HG02884 (cell line): ENCODE results near the gene RIPOR3.

Source experiments
- ATAC-seq: cut with Tn5 transposase; IDR thresholded peaks from one replicate; pipeline ENCODE4 v1.9.1; 2021; ENCODE audit warnings: mild to moderate bottlenecking, moderate library complexity; ENCODE audit not compliant: unreplicated experiment

RIPOR3 gene, protein sequence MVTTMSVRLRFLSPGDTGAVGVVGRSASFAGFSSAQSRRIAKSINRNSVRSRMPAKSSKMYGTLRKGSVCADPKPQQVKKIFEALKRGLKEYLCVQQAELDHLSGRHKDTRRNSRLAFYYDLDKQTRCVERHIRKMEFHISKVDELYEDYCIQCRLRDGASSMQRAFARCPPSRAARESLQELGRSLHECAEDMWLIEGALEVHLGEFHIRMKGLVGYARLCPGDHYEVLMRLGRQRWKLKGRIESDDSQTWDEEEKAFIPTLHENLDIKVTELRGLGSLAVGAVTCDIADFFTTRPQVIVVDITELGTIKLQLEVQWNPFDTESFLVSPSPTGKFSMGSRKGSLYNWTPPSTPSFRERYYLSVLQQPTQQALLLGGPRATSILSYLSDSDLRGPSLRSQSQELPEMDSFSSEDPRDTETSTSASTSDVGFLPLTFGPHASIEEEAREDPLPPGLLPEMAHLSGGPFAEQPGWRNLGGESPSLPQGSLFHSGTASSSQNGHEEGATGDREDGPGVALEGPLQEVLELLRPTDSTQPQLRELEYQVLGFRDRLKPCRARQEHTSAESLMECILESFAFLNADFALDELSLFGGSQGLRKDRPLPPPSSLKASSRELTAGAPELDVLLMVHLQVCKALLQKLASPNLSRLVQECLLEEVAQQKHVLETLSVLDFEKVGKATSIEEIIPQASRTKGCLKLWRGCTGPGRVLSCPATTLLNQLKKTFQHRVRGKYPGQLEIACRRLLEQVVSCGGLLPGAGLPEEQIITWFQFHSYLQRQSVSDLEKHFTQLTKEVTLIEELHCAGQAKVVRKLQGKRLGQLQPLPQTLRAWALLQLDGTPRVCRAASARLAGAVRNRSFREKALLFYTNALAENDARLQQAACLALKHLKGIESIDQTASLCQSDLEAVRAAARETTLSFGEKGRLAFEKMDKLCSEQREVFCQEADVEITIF

DNA sequence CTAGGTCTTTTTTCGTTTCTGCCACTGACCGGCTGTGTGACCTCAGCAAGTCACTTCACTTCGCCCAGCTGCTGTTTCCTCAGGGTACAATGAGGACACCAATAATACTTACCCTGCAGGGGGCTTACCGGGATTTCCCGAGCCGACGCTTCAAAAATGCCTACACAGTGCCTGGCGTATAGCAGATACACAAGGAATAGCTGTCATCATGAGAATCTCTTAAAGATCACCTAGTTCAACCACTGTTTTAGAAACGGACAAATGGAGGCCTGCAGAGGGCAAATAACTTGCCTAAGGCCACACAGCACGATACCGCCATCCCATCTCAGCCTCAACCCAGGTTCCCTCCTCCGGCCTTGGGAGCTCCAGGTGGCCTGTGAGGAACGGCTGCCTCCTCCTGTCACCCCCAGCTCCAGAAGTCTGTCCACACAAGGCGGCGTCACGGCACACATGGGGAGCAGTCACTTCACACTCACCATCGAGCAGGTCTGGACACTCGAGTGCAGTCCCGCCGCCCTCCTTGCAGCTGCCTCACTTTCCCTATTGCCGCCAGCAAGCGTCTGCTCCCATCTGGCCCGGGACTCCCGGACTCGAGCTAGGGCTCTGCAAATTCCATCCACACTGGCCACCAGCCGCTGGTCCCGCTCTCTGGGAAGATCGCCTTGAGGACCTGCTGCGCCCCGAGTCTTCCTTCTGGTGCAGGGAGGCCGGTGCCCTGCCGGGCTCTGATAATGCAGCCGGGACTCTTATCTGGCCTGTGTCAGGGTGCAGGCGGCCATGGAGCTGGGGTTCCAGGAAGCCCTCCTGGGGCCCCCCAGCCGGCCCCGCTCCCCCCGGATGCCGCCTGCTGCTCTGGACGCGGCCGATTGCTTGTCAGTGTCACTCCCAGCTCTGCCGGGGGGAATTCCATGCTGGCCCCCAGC is at the start of gene RIPOR3:
TSS of gene RIPOR3 (minus strand) at position 893 of the 923 bp plus-strand sequence. CDS start at position 479, 414 bp downstream.
- no peak for ATAC-seq

DNA sequence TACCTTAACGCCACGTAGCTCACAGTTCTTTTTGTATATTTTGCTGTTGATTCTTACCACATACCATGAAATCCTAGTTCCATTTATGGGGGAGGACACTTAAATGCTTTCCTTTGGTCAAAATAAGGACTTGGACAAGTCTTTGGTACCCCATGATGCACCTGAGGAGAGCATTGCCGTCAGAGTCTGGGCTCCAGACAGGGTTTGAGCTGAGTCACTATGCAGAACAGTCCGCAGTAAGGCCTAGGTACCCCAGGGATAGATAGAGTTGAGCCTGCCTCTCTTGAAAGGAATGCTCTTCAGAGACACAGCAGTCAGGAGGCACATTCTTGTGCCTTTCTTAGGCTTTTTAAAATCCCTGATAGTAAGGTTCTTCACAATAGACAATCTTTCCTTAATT is 46.0 kb upstream of the RIPOR3 start:
- no peak for ATAC-seq

DNA sequence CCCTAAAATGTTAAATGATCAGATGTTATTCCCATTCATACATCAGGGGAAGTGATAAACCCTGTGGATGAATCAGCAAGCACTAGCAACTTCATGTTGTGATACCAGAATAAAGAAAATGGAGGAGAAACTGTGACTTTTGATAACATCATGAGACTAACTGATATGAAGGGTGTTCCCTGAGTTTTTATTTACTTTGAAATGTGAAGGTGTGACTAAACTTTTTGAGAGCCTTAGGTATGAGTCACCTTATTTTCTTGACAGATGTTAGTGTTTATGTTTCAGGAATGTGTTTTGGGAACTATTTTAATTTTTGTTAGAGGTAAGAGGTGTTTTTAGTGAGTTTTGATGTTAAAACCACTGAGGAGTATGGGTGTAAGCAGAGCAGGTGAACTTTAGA is 44.5 kb upstream of the RIPOR3 start:
- no peak for ATAC-seq

DNA sequence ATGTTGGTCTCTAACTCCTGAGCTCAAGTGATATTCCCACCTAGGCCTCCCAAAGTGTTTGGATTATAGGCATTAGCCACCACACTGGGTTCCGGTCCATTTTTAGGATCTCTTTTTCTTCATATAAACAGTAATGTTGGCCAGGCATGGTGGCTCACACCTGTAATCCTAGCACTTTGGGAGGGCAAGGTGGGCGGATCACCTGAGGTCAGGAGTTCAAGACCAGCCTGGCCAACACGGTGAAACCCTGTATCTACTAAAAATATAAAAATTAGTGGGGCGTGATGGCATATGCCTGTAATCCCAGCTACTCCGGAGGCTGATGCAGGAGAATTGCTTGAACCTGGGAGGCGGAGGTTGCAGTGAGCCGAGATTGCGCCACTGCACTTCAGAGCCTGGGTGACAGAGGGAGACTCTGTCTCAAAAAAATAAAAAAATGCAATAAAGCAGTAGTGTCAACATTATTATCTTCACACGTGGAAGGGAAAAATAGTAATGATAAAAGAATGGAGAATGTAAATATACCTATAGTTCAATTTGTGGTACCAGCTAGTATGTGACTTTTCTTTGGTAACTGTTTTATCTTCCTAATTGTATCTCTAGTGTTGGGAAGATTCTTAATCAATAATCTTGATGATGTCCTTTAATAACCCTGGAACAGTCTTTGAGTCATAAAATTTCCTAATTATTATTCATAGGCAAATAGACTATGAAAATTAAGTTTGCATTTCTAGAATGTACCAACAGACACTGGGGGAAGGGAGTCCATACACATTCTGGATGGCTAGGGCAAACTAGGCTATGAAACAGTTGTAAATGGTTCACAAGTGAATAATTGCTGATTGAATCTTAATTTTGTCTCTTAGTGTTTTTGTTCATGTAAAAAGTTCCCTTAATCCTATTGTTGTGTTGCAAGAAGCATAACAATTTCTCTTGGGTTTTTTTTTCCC is 43.7 kb upstream of the RIPOR3 start:
- no peak for ATAC-seq

DNA sequence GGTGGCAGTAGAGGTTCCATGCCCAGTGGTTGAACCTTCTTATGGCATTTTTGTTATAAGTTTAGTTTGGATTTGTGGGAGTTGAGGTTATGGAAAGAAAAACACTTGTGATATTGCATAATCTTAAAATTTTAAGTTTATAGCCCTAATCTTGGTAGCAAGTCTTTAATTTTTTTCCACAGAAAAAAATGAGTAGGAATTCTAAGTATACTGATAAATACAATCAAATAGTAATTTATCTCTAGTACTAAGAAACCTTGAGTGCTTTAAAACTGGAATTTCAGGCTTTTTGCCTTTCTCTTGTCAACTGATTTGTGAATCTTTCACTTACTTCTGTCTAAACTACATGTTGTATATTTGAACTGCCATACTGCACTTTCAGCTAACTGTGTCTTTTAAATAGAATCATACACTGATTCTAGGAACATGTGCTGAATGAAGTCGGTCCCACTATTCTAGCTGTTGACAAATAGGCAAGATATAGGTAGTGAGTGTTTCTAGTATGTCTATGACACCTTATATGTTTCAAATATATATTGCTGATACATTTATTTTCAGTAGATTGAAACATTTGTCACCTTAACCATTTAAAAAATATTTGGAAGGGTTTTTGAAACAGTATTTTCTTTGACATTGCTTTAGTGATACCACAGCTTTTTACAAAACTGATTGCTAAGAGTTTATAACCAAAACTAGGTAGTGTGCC is 42.5 kb upstream of the RIPOR3 start:
- ATAC-seq: no peak

DNA sequence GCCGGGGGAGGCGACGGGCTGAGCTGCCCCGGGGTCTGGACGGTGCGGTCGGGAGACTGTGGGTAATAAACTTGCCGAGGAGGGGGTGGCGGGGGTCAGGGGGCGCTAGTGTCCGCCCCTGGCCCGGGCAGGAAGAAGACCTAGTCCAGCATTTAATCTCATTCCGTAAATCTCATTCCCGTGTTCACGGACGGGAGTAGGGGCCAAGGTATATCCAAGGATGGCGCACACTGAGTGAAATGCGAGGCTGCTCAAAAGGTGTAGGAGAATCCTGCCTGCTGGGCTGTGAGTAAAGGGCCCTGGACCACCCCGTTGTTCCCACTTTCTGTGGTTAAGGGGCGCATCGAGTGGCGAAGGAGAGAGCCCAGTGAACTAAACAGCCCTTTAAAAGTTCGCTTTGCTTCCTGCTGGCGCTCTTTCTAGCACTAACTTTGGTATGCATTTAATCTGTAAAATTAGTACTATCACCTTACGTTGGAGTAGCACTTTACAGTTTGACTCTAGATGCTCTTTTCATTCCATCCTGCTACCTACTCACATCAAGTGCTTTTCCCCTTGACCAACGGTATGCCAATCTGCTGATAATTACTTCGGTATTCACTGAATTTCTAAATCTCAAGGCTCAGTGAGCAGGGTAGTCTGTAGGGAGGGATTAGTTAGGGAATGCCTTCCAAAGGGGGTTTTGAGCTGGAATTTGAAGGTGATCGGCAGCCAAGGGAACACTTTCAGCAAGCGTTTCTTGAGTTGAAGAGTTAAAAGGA is 40.8 kb upstream of the RIPOR3 start:
- no peak for ATAC-seq

DNA sequence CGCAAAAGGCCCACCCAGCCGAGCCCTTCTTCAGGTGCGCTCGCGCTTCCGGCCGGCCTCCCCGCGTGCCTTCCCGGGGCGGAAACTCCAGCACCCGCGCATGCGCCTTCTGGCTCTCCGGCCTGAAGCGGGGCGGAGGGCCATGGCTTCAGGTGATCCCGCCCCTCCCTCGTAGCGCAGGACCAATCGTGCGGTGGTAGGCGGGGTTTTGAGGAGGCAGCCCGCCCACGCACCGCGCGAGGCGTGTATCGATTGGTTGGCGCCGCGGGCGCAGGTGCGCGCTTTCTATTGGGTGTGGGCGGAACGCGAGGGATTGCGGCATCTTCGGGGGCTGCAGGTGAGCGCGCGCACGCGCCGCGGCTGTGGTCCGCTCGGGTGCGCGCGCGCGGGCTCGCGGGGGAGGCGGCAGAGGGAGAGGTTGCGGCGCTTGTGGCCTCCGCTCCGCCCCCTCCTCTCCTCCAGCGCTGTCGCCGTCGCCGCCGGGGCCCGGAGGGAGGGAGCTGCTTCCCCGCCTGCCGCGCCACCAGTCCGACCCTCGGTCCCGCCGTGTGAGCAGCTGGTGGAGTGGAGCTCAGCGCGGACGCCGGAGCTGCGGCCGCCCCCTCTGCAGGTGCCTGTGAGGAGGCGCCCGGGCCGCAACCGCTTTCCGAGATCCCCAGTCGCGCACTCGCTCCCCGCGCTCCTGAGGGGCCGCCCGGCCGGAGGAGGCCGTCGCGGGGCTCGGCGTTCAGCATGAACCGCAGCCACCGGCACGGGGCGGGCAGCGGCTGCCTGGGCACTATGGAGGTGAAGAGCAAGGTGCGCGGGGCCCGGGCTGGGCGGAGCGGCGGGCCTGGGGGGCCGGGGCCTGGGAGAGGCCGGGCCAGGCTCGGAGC is 40.0 kb upstream of the RIPOR3 start, which contains the start of gene PARD6B:
TSS of gene PARD6B (plus strand) at position 526 of the 875 bp plus-strand sequence. CDS start at position 733, 207 bp downstream.
- peak; percentile 74 for ATAC-seq

DNA sequence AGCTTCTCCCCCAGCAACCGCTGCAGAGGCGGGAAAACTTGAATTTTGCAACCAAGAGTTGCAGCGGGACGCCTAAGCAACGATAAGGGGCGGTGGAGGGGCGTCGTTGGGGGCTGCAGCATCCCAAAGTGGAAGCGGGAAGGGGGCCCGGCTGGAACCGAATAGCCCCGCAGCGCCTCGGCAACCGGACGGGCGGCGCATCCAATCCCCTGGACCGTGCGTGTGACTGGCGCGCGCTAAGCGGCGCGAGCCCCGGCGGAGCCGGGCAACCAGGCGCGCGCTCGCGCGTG is 39.4 kb upstream of the RIPOR3 start:
- no peak for ATAC-seq

DNA sequence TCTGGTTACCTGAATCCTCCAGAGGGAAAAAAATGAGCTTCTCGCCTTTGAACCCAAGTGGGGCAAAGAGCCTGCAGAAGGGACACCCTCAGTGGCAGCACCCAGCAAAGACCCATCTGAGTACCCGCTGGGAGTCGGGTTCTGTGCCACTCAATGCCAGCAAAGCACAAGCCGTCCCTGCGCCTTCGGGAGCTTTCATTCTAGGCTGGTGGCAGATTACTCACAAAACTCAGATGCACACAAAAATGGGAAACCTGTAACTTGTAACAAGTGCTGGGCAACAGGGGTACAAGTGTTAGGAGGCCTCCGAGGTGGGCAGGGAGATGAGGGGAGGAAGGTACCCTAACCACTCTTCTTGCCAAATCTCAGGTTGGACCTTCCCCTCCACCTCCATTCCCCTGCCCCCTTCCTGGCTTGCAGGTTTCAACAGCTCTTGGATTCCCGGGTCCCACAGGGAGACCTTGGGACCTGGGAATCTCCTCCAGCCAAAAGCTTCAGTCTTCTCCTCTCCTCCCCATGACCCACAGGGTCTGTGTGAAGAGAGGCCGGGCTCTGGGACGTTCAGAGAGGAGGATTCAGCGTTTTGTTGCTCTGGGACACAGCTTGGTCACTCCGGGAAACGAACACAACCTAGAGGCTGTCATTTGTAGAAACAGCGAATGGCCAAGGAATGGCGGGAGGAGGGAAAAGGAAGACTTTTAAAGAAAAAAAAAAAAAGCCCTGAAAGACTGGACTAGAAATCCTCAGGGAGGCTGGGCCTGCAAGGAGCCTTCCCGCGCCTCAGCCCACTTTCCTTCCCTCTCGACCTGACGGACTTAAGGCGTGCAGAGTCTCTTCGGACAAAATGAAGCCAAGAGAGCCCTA is 38.8 kb upstream of the RIPOR3 start:
- ATAC-seq: no peak

DNA sequence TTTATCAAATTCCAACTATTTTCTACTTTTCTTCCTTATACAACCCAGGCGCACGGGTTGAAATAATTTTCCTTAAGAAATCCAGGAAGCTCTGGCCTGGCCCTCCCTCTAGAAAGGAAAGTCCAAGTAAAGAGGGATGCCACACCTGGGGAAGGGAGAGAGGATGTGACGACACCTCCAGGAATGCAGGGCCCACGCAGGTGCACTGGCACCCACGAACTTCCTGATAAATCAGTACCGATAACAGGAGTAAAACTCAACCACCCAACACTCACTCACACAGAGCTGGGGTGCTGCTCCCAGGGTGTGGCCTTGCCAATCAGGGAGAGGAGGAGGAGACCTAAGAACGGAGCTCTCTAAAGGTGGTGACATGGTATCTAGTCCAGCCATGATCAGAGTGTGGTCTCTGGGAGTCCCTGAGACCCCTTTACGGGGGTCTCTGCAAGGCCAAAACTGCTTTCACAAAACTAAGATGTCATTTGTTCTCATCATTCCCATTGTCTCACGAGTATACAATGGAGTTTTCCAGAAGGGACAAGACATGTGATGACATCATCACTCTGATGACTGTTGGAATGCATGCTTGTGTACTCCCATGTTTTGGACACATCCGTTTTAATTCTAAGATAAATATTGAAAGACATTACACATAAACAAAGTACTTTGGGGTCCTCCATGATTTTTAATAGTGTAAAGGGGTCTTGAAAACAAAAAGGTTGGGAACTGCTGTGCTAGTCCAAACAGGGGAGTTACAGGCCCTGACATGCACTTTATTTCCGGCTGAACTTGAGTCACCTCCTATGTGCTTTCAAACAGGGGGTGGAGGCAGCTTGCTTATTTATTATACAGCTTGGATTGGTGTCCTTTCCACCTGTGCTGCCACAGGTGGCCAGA is 37.9 kb upstream of the RIPOR3 start:
- ATAC-seq: no peak

DNA sequence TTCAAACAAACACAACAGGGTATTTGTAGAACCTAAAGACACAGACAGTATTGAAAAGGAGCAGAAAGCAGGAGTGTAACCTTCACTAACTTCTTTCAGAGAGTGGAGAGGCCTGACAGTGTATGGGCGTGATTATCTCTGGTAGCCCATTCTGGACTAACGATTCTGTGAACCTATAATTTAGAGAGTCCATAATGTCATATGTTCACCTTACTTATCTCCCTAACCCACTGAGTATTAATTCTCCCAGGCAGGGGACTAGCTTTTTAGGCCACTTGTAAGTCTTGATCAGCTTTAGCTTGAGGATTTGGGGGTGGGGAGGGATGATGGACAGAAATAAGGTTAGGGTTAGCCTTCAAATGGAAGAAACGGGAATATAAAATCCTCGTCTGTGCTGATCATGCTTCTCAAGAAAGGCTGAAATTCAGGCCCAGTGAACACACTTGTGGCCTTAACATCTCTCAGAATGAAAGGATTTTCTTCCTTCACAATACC is 37.2 kb upstream of the RIPOR3 start:
- ATAC-seq: no peak

DNA sequence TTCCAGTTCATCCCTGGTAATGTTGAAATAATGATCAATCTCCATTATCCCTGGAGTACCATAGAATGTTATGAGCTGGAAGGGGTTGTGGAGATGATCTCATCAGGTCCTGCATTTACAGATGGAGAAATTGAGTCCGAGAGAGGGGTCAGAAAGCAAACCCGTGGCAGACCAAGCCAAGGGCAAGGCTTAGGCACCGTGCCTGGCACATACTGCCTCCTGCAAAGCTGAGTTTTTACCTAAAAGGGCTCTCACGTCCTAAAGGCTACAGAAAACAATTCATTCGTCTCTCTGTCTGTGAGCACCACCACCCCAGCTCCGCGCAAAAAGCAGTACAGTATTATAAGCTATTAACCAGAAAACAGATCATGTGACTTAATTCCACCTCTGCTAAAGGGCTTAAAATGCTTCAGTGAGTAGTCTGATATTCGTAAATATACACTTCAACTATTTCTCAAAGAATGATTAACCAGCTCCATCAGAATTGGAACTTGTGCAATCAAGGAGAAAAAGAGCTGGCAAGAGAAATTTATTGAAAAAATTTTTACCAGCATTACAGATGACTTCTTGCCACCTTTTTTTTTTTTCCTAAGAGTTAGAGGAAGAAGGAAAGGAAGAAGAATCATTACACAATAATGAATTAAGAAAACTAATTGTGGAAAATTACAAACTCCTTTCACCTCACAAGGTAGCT is 36.6 kb upstream of the RIPOR3 start:
- no peak for ATAC-seq

DNA sequence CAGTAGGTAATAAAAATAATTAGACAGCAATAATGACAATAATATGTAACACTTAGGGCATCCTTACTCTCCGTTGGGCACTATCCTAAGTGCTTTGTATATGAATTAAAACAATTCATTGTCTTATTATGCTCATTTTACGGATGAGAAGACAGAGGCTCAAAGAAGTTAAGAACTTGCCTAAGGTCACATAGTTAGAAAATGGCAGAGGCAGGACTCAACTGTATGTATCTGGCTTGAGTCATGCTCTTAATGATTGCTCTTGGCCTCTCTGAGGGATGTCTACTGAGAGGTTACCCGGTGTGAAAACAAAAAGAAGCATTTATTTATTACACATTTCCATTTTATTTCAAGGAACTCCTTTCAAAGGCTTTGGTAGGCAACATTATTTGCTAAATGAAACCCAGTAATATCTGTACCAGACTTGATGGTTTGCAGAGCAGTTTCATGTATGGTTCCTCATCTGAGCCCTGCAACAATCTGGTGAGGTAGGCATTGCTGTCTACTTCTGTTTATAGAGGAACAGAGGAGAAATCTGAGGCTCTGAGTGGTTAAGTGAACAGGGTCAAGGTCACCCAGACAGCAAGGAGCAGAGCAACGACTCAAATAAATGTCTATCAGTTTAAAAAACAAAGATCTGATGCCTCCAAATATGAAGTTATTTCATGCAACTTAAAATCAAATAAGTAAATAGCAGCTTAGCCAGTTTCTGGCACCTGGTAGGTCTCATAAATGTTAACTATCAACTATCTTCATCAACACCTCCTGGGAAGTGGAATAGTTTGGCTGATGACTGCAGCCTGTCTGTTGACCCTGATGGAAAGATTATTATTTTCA is 35.8 kb upstream of the RIPOR3 start:
- no peak for ATAC-seq

DNA sequence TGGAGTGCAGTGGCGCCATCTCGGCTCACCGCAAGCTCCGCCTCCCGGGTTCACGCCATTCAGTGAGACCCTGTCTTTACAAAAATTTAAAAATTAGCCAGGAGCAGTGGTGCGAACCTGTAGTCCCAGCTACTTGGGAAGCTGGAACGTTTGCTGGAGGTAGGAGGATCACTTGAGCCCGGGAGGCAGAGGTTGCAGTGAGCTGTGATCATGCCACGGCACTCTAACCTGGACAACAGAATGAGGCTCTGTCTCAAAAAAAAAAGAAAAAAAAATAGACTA is 34.3 kb upstream of the RIPOR3 start:
- ATAC-seq: no peak
